Caco-2 (cell line): ENCODE results near the gene ACOXL. TPM values are rescaled to one million over a fixed set of nuclear protein-coding genes. Genes with fewer than 3 reads are reported as not detected.
"Not testable (repeated sequence)": the region's sequence is repeated elsewhere in the genome, so short reads cannot be mapped to it uniquely, and the experiment has no call there.

Source experiments
- BruUV-seq: library from RNA; stranded (reverse); fragments of 400-500 nt; replicated peaks from 2 replicates; lab custom pipeline; 2021; lab: Mats Ljungman, UMichigan
- CTCF ChIA-PET: fragments of 300-600 bp; sonication (Branson Sonifier 250); formaldehyde crosslinking; loops from one replicate; lab custom pipeline; 2022; ENCODE audit warnings: antibody characterized with exemption; lab: Charles Lee
- POLR2A ChIA-PET: fragments of 300-600 bp; sonication (Branson Sonifier 250); formaldehyde crosslinking; loops from one replicate; lab custom pipeline; 2022; ENCODE audit warnings: antibody characterized with exemption; lab: Charles Lee
- DNase-seq, 2 experiments: peaks; one replicate each; pipeline versions ENCODE4 v3.0.0 to v3.0.0-alpha.2; 2020 to 2022
- H3K27me3 ChIP-seq: replicated peaks from 2 replicates; pipeline ENCODE4 v1.6.0; 2011; ENCODE audit warnings: low read length; ENCODE audit not compliant: control insufficient read depth, insufficient read depth
- H3K36me3 ChIP-seq: 2 replicates; pipeline ENCODE4 v1.5.1; 2011; ENCODE audit warnings: low read length; ENCODE audit not compliant: control insufficient read depth, insufficient read depth
- H3K4me1 ChIP-seq: fragments of 250-450 bp; sonication (Bioruptor Pico); 2 replicates; pipeline ENCODE4 v1.5.1; 2020; ENCODE audit warnings: mild to moderate bottlenecking
- H3K4me3 ChIP-seq: 2 replicates; pipeline ENCODE4 v1.5.1; 2011; ENCODE audit warnings: low read depth, mild to moderate bottlenecking, control low read depth, low read length
- H3K9me3 ChIP-seq: fragments of 250-450 bp; sonication (Bioruptor Pico); 2 replicates; pipeline ENCODE4 v1.5.1; 2020; ENCODE audit warnings: mild to moderate bottlenecking, moderate library complexity
- H3K27ac Mint-ChIP-seq: one replicate; pipeline ENCODE4 v1.8.0; 2022; ENCODE audit warnings: mixed read lengths; ENCODE audit not compliant: unreplicated experiment
- H3K27me3 Mint-ChIP-seq: one replicate; pipeline ENCODE4 v1.8.0; 2022; ENCODE audit warnings: mixed read lengths; ENCODE audit not compliant: insufficient read depth, unreplicated experiment
- H3K36me3 Mint-ChIP-seq: one replicate; pipeline ENCODE4 v1.8.0; 2022; ENCODE audit warnings: mild to moderate bottlenecking, mixed read lengths; ENCODE audit not compliant: insufficient read depth, unreplicated experiment
- H3K4me1 Mint-ChIP-seq: one replicate; pipeline ENCODE4 v1.8.0; 2022; ENCODE audit warnings: low read depth, mixed read lengths; ENCODE audit not compliant: unreplicated experiment
- H3K4me3 Mint-ChIP-seq: one replicate; pipeline ENCODE4 v1.8.0; 2022; ENCODE audit warnings: mild to moderate bottlenecking, moderate library complexity, mixed read lengths; ENCODE audit not compliant: unreplicated experiment
- H3K9me3 Mint-ChIP-seq: one replicate; pipeline ENCODE4 v1.8.0; 2022; ENCODE audit warnings: mixed read lengths; ENCODE audit not compliant: unreplicated experiment
- intact Hi-C: fragments of 100-400 bp; cut with micrococcal nuclease; formaldehyde crosslinking; loops from one replicate; pipeline ENCODE4 v1.10.0; 2022; ENCODE audit not compliant: unreplicated experiment
- total RNA-seq: library from RNA; stranded (reverse); gene quantifications from 2 replicates; pipeline ENCODE4 v1.2.3, GENCODE V29; 2022
- TF ChIP-seq, protein P1 (sequence below), 2 experiments: fragments of 200-600 bp in 1 of 2; IDR thresholded peaks; 1 replicate in 1 of 2; 2 replicates in 1 of 2; pipeline versions ENCODE4 v1.5.1 to v1.8.0; 2011 to 2022; ENCODE audit warnings: antibody characterized with exemption in 1 of 2, control low read depth in 1 of 2, inconsistent platforms in 1 of 2, low read depth in 1 of 2, low read length in 1 of 2, mild to moderate bottlenecking in 1 of 2, moderate library complexity in 1 of 2; ENCODE audit not compliant: insufficient read depth in 1 of 2, severe bottlenecking in 1 of 2, unreplicated experiment in 1 of 2

Gene ACOXL
- total RNA-seq, 1 experiment from 2014 or later: 2.6 TPM

DNA sequence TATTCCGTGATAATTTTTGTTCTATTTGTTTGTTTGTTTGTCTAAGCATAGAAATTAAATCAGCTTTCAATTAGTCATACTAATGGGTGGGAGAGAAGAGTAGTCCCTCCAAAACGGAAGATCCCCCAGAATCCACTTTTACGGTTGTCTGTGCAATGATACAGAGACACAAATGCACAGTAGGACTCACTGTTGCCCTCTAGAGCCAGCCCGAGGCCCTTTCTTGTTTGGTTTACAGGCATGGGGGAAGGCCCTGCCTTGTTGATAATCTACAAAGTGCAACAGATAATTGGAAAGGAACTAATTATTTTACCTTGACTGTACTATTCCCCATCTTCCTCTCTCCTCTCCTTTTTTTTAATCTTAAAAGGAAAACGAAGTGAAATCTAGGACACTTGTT, 121.1 kb downstream of the ACOXL start:
- Mint-ChIP-seq H3K9me3 (no peaks in the 10 kb centered on the region), H3K27ac (no peak overlapping the region), H3K36me3 (no peaks in the 10 kb centered on the region), H3K4me1 (peaks cover 7% of the 10 kb centered on the region), H3K4me3 (no peak overlapping the region), H3K27me3 (no peaks in the 10 kb centered on the region)
- peak; percentile 53 to 60 for DNase-seq
- ChIA-PET CTCF (interaction anchor here (0.6 kb wide), 1 partner anchor 13 kb away, joined by 3 read pairs; no protein-coding TSS in a partner anchor), POLR2A (no interaction called here)
- H3K4me1 ChIP-seq: no peaks in the 10 kb centered on the region
- no peaks in the 10 kb centered on the region for H3K9me3 ChIP-seq
- no peak overlapping the region for H3K4me3 ChIP-seq
- intact Hi-C loops: loop anchor here (2.0 kb wide), 1 partner anchor 41 kb away; no protein-coding TSS in a partner anchor
- no peaks in the 10 kb centered on the region for H3K36me3 ChIP-seq
- TF ChIP-seq, protein P1, sequence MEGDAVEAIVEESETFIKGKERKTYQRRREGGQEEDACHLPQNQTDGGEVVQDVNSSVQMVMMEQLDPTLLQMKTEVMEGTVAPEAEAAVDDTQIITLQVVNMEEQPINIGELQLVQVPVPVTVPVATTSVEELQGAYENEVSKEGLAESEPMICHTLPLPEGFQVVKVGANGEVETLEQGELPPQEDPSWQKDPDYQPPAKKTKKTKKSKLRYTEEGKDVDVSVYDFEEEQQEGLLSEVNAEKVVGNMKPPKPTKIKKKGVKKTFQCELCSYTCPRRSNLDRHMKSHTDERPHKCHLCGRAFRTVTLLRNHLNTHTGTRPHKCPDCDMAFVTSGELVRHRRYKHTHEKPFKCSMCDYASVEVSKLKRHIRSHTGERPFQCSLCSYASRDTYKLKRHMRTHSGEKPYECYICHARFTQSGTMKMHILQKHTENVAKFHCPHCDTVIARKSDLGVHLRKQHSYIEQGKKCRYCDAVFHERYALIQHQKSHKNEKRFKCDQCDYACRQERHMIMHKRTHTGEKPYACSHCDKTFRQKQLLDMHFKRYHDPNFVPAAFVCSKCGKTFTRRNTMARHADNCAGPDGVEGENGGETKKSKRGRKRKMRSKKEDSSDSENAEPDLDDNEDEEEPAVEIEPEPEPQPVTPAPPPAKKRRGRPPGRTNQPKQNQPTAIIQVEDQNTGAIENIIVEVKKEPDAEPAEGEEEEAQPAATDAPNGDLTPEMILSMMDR (IDR thresholded peaks at IDR 0.05; ENCODE audit: insufficient read depth in 1 of 2, low read depth in 1 of 2, low read length in 1 of 2, severe bottlenecking in 1 of 2, unreplicated experiment in 1 of 2): peak; percentile 47 to 66
- H3K27me3 ChIP-seq: no peaks in the 10 kb centered on the region
- BruUV-seq: no TSS peak

DNA sequence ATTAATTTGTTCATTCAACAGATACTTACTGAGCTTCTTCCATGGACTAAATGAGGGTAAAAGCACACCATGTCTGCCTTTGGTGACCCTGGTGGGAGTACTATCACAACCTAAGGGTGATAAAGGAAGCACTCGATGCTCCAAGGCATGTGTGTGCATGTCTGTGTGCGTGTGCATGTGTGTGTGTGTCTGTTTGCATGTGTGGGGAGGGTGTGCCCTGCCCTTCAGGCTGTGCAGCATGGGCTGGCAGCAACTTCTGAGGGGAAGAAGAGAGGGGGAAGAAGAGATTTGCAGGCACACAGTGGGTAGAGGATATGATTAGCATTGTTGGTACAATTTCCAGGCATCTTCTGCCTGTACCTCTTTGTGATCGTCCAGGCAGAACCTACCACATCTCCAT, 121.6 kb downstream of the ACOXL start:
- H3K4me1 Mint-ChIP-seq: peaks cover 2% of the 10 kb centered on the region
- no peaks in the 10 kb centered on the region for H3K27me3 Mint-ChIP-seq
- POLR2A ChIA-PET: no interaction called here
- intact Hi-C loops: loop anchor here (2.0 kb wide), 1 partner anchor 41 kb away; no protein-coding TSS in a partner anchor
- H3K36me3 Mint-ChIP-seq: no peaks in the 10 kb centered on the region
- TF ChIP-seq, protein P1 (IDR thresholded peaks at IDR 0.05; ENCODE audit: insufficient read depth in 1 of 2, low read depth in 1 of 2, low read length in 1 of 2, severe bottlenecking in 1 of 2, unreplicated experiment in 1 of 2): no peak
- no peaks in the 10 kb centered on the region for H3K9me3 ChIP-seq
- no peak overlapping the region for H3K4me3 ChIP-seq
- no peak overlapping the region for H3K4me3 Mint-ChIP-seq
- no peaks in the 10 kb centered on the region for H3K36me3 ChIP-seq
- no peaks in the 10 kb centered on the region for H3K27me3 ChIP-seq
- BruUV-seq: no TSS peak
- DNase-seq: no peak
- CTCF ChIA-PET: interaction anchor here (0.6 kb wide), 1 partner anchor 13 kb away, joined by 3 read pairs; no protein-coding TSS in a partner anchor
- no peaks in the 10 kb centered on the region for H3K4me1 ChIP-seq
- H3K9me3 Mint-ChIP-seq: no peaks in the 10 kb centered on the region
- H3K27ac Mint-ChIP-seq: no peak overlapping the region

DNA sequence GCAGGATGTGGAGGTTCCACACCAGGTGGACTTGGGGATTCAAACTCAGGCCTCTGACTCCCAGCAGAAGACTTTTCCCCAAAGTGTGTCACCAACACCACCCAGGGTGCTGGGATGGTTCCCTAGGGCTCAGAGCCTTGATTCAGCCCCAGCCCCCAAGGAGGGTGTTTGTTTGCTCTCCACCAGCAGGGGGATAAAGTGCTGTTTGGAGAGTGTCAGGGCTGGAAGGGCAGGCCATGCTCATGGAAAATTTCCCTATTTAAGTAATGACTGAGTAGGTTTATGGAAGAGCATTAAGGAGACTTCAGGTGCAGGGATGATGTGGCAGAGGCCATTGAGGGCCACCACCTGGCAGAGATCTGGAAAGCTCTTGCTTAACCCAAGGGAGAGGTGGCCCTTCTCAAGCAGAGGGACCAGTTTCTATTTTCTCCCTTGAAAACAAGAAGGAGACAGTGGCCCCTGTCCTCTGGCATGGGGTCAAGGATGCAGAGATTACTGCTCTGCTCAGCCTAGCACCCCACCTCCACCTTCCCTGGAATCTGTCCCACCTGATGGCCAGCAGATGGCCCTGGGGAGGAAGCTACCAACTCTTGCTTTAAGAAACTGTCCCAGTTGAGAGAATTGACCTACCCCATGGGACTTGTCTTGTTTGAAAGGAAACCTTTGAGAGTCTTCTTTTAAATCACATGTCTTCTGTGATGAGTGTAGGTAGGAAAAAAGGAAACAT, 122.1 kb downstream of the ACOXL start:
- Histone ChIP-seq H3K27me3 (no peaks in the 10 kb centered on the region), H3K4me3 (no peak overlapping the region), H3K36me3 (no peaks in the 10 kb centered on the region), H3K4me1 (no peaks in the 10 kb centered on the region), H3K9me3 (no peaks in the 10 kb centered on the region)
- Mint-ChIP-seq H3K4me3 (no peak overlapping the region), H3K27me3 (peaks cover 4% of the 10 kb centered on the region), H3K9me3 (no peaks in the 10 kb centered on the region), H3K27ac (no peak overlapping the region), H3K4me1 (no peaks in the 10 kb centered on the region), H3K36me3 (no peaks in the 10 kb centered on the region)
- ChIA-PET CTCF (interaction anchor here (0.6 kb wide), 3 partner anchors 12 to 108 kb away, joined by 3 to 9 read pairs (median 5); no protein-coding TSS in a partner anchor), POLR2A (no interaction called here)
- TF ChIP-seq, protein P1 (IDR thresholded peaks at IDR 0.05; ENCODE audit: insufficient read depth in 1 of 2, low read depth in 1 of 2, low read length in 1 of 2, severe bottlenecking in 1 of 2, unreplicated experiment in 1 of 2): peak; percentile 35 to 40
- BruUV-seq: no TSS peak
- intact Hi-C loops: no loop called here
- DNase-seq: peak in 1 of 2 experiments; percentile 24

DNA sequence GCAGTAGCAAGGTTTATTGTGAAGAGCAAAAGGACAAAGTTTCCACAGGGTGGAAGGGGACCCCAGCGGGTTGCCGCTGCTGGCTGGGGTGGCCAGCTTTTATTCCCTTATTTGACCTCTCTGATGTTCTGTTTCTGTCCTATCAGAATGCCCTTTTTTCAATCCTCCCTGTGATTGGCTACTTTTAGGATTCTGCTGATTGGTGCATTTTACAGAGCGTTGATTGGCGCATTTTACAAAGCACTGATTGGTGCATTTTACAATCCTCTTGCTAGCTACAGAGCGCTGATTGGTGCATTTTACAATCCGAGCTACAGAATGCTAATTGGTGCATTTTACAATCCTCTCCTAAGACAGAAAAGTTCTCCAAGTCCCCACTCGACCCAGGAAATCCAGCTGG, 123.5 kb downstream of the ACOXL start:
- CTCF ChIA-PET: interaction anchor here (0.7 kb wide), 1 partner anchor 63 kb away, joined by 3 read pairs; no protein-coding TSS in a partner anchor
- H3K36me3 ChIP-seq, H3K27me3 ChIP-seq, H3K36me3 Mint-ChIP-seq, H3K27ac Mint-ChIP-seq, H3K4me3 Mint-ChIP-seq, H3K4me1 Mint-ChIP-seq, intact Hi-C loops, BruUV-seq, H3K9me3 Mint-ChIP-seq, H3K27me3 Mint-ChIP-seq, H3K4me1 ChIP-seq, DNase-seq, POLR2A ChIA-PET, H3K9me3 ChIP-seq, H3K4me3 ChIP-seq: not testable (repeated sequence)
